Chondrocyte (in vitro differentiated cells): ENCODE measurements around the gene CDK18. TPM values are rescaled to one million over a fixed set of nuclear protein-coding genes. Genes with fewer than 3 reads are reported as not detected.

Experiments used
- DNase-seq: peaks from one replicate; pipeline ENCODE4 v3.0.0; 2021; ENCODE audit warnings: mixed read lengths, low spot score
- H3K27ac Mint-ChIP-seq: one replicate; pipeline ENCODE4 v1.8.0; 2021; ENCODE audit warnings: mild to moderate bottlenecking, moderate library complexity, mixed read lengths; ENCODE audit not compliant: unreplicated experiment
- H3K27me3 Mint-ChIP-seq: 2 replicates; pipeline ENCODE4 v1.8.0; 2021; ENCODE audit warnings: low read depth, mixed read lengths
- H3K36me3 Mint-ChIP-seq: 2 replicates; pipeline ENCODE4 v1.8.0; 2021; ENCODE audit warnings: low read depth, mixed read lengths
- H3K4me1 Mint-ChIP-seq: 2 replicates; pipeline ENCODE4 v1.8.0; 2021; ENCODE audit warnings: low read depth, mild to moderate bottlenecking, mixed read lengths
- H3K4me3 Mint-ChIP-seq: one replicate; pipeline ENCODE4 v1.8.0; 2021; ENCODE audit warnings: mild to moderate bottlenecking, moderate library complexity, mixed read lengths; ENCODE audit not compliant: unreplicated experiment
- H3K9me3 Mint-ChIP-seq: 2 replicates; pipeline ENCODE4 v1.8.0; 2021; ENCODE audit warnings: low read depth, mixed read lengths
- total RNA-seq: library from RNA; stranded (reverse); gene quantifications from 3 replicates; pipeline ENCODE4 v1.2.1, GENCODE V29; 2021
- TF ChIP-seq, protein P1 (sequence below): fragments of 200-600 bp; sonication (generic); IDR thresholded peaks from 2 replicates; pipeline ENCODE4 v1.5.0; 2021; ENCODE audit warnings: antibody characterized with exemption, mild to moderate bottlenecking, moderate library complexity

The CDK18 gene
- total RNA-seq, 1 donor from 2014 or later: 17.3 TPM

DNA sequence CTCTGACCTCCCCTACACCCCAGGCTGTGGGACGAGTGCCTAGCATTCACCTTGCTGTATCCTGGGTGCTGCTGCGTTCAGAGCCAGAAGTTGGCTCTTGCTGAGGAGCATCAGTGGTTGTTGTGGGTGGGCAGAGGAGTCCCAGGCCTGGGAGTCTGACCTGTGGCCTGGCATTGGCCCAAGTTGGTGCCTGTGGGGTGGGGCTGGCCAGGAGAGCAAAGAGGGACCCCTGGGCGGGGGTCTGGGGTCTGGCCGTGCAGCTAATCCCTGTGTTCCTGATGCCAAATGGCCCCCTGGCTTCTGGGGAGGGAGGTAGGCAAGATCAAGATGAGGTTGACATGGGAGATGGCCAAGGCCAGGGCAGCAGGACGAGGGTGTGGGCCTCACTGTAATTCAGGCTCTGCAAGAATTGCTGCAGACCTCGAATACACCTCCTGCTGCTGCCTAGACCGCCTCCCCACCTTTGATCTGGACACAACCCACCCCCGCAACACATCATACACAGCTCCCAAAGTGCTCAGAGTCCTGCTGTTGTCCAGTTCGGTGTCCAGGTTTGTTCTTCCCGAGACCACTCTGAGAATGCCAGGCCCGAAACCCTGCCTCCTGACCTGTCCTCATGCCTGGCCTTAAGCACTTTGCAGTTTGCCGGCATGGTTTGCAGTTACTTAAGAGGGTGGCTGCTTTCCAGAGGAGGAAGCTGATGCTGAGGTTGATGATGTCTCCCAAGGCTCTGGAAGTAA lies 28.7 kb downstream of the CDK18 start:
- Mint-ChIP-seq H3K36me3 (peaks cover 4% of the 10 kb centered on the region), H3K4me1 (peaks cover 8% of the 10 kb centered on the region), H3K4me3 (no peak overlapping the region), H3K9me3 (no peaks in the 10 kb centered on the region), H3K27ac (no peak overlapping the region), H3K27me3 (peaks cover 15% of the 10 kb centered on the region)
- DNase-seq: no peak
- TF ChIP-seq, protein P1, sequence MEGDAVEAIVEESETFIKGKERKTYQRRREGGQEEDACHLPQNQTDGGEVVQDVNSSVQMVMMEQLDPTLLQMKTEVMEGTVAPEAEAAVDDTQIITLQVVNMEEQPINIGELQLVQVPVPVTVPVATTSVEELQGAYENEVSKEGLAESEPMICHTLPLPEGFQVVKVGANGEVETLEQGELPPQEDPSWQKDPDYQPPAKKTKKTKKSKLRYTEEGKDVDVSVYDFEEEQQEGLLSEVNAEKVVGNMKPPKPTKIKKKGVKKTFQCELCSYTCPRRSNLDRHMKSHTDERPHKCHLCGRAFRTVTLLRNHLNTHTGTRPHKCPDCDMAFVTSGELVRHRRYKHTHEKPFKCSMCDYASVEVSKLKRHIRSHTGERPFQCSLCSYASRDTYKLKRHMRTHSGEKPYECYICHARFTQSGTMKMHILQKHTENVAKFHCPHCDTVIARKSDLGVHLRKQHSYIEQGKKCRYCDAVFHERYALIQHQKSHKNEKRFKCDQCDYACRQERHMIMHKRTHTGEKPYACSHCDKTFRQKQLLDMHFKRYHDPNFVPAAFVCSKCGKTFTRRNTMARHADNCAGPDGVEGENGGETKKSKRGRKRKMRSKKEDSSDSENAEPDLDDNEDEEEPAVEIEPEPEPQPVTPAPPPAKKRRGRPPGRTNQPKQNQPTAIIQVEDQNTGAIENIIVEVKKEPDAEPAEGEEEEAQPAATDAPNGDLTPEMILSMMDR: no peak

- Mint-ChIP-seq H3K27ac (no peak overlapping the region), H3K27me3 (peaks cover 18% of the 10 kb centered on the region), H3K9me3 (no peaks in the 10 kb centered on the region), H3K36me3 (peaks cover 4% of the 10 kb centered on the region), H3K4me1 (peaks cover 4% of the 10 kb centered on the region), H3K4me3 (no peak overlapping the region)
- TF ChIP-seq, protein P1: no peak
- peak; percentile 76 for DNase-seq
Observed at GRCh38 chr1:205533748-205534443, 29.4 kb downstream of the CDK18 start.

DNA sequence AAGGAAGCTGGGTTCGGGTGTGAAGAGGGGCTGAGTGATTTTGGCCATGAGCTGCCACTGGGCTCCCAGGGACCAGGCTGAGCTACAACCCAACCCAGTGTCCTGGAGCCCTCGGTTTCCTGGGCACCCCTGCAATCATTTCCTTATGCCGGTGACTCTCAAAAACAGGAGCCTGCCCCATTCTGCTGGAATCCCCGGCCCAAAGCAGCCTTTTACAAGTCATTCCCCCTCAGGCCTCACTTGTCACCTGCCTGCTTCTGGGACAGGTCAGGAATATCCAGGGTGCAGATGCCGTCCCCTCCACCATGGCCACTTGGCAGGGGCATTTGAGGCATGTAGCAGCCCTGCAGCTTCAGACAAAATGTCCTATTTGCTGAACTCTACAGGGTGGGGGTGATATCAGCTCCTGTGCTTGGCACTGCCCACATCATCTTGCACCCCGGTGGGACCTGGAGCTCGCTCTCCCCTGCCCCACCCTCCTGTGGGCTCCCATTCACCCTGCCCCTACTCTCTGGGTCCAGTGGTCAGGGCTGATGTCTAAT lies 30.0 kb downstream of the CDK18 start:
- peaks cover 2% of the 10 kb centered on the region for H3K4me1 Mint-ChIP-seq
- H3K27me3 Mint-ChIP-seq: peaks cover 21% of the 10 kb centered on the region
- no peak overlapping the region for H3K4me3 Mint-ChIP-seq
- H3K27ac Mint-ChIP-seq: no peak overlapping the region
- peak; percentile 48 for DNase-seq
- H3K36me3 Mint-ChIP-seq: peaks cover 4% of the 10 kb centered on the region
- TF ChIP-seq, protein P1: no peak
- no peaks in the 10 kb centered on the region for H3K9me3 Mint-ChIP-seq

- no peak overlapping the region for H3K27ac Mint-ChIP-seq
- no peaks in the 10 kb centered on the region for H3K9me3 Mint-ChIP-seq
- H3K36me3 Mint-ChIP-seq: peaks cover 4% of the 10 kb centered on the region
- H3K4me3 Mint-ChIP-seq: no peak overlapping the region
- no peak for DNase-seq
- TF ChIP-seq, protein P1: no peak
- H3K4me1 Mint-ChIP-seq: no peaks in the 10 kb centered on the region
- H3K27me3 Mint-ChIP-seq: peaks cover 19% of the 10 kb centered on the region
Observed at GRCh38 chr1:205535096-205535495, 30.6 kb downstream of the CDK18 start.
